Stimulated activated CD4-positive, alpha-beta T cell treated with anti-CD3 and anti-CD28 coated beads, TNF-alpha, amount 100 ng/mL, for 48 hours (primary cell): ENCODE measurements around the gene NPM1.

Source experiments
- DNase-seq, 3 donors: peaks; one replicate each; pipeline ENCODE4 v3.0.0-alpha.2; 2020; ENCODE audit warnings: low read depth in 3 of 3

NPM1 gene

GRCh38 chr5:171450423-171451331, 63.0 kb downstream of the NPM1 start:
- DNase-seq, result peak in 1 of 3 donors; percentile 2

- no peak for DNase-seq
Observed at GRCh38 chr5:171451421-171451820, 63.8 kb downstream of the NPM1 start.

GRCh38 chr5:171453056-171453725, 65.5 kb downstream of the NPM1 start:
- no peak for DNase-seq

GRCh38 chr5:171453988-171454387, 66.3 kb downstream of the NPM1 start:
- no peak for DNase-seq

GRCh38 chr5:171454549-171454948, 66.9 kb downstream of the NPM1 start:
- no peak for DNase-seq

- DNase-seq, result no peak
Observed at GRCh38 chr5:171455522-171455921, 67.9 kb downstream of the NPM1 start.

DNA sequence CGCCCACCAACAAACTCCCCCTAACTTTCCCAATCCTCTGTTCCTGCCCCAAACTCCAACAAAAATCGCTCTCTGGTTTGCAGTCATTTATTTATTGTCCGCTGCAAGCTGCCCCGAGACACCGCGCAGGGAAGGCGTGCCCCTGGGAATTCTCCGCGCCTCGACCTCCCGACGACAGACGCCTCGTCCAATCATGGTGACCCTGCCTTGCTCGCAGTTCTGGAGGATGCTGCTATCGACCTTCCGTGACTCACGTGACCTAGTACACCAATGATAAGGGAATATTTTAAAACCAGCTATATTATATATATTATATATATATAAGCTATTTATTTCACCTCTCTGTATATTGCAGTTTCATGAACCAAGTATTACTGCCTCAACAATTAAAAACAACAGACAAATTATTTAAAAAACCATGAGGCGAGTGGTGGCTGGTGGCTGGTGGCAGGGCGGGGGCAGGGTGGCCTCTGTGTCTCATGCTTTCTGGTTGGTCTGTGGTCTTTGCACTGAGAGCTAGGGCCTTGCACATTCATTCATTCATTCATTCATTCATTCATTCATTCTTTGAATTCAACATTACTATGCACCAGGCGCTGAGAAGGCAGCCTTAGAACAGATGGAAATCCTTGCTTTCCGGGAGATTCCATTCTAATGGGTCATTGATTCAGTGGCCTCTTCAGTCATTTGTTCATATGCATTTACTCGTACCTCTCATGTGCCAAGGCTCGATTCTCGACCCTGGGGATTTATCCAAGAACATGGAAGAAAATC, 69.7 kb downstream of the NPM1 start:
- DNase-seq, result no peak

- DNase-seq, result no peak
Observed at GRCh38 chr5:171459839-171460238, 72.2 kb downstream of the NPM1 start.
